Activated CD8-positive, alpha-beta memory T cell treated with anti-CD3 and anti-CD28 coated beads for 36 hours (primary cell): Measurements from ENCODE around the gene CDHR5. TPM values are rescaled to one million over a fixed set of nuclear protein-coding genes. Genes with fewer than 3 reads are reported as not detected.
"Not testable (repeated sequence)": the region's sequence is repeated elsewhere in the genome, so short reads cannot be mapped to it uniquely, and the experiment has no call there.

Experiments
- CTCF ChIA-PET: fragments of 350-600 bp; sonication (Branson Sonifier 250); formaldehyde crosslinking; loops from one replicate; lab custom pipeline; 2021; ENCODE audit warnings: antibody characterized with exemption; lab: Charles Lee
- POLR2A ChIA-PET: fragments of 350-600 bp; sonication (Branson Sonifier 250); formaldehyde crosslinking; loops from one replicate; lab custom pipeline; 2021; ENCODE audit warnings: antibody characterized with exemption; lab: Charles Lee
- total RNA-seq, 2 experiments: library from RNA; stranded (reverse); gene quantifications; one replicate each; pipeline ENCODE4 v1.2.3, GENCODE V29; 2021

CDHR5 gene
- total RNA-seq, 2 experiments from 2014 or later: not detected

DNA sequence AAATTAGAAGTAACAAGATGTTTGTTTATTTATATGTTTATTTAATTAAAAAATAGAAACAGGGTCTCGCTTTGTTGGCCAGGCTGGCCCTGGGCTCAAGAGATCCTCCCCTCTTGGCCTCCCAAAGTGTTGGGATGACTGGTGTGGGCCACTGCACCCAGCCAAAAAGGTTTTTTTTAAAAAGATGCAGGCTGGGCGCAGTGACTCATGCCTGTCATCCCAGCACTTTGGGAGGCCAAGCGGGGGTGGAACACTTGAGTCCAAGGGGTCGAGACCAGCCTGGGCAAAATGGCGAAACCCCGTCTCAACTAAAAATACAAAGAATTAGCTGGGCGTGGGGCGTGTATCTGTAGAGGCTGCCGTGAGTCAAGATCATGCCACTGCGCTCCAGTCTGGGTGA, 25.7 kb upstream of the CDHR5 start:
- CTCF ChIA-PET: interaction anchor here (0.7 kb wide), 1 partner anchor 9 kb away, joined by 3 read pairs; no protein-coding TSS in a partner anchor
- POLR2A ChIA-PET: no interaction called here

DNA sequence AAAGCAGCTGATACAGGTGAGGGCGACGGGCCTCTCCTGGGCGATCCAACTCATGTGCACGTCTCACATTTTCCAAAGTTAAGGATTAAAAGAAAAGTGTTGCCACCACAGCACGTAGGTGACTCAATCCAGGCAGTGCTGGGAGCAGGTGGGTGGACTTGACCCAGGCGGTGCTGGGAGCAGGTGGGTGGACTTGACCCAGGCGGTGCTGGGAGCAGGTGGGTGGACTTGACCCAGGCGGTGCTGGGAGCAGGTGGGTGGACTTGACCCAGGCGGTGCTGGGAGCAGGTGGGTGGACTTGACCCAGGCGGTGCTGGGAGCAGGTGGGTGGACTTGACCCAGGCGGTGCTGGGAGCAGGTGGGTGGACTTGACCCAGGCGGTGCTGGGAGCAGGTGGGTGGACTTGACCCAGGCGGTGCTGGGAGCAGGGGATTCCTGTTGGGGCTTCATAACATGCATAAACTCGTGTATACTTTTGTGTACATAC, 23.0 kb upstream of the CDHR5 start:
- POLR2A ChIA-PET, CTCF ChIA-PET: not testable (repeated sequence)

DNA sequence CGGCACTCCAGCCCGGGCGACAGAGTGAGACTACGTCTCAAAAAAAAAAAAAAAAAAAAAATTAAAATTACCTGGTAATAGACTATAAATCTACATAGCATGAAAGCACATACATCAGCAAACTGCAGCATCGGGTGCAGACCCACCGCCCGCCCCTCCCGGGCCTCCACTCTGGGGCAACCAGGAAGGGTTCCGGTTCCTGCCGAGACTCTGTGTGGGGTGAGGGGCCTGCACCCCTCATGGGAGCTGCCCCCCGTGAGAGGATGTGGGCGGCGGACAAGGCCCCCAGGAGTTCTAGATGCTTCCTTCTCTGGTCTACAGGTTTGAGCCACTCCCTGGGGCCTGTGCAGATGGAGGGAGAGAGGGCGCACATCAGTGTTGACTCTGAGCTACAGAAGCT, 21.5 kb upstream of the CDHR5 start:
- ChIA-PET POLR2A (no interaction called here), CTCF (interaction anchor here (0.7 kb wide), 1 partner anchor 81 kb away, joined by 4 read pairs; no protein-coding TSS in a partner anchor)

DNA sequence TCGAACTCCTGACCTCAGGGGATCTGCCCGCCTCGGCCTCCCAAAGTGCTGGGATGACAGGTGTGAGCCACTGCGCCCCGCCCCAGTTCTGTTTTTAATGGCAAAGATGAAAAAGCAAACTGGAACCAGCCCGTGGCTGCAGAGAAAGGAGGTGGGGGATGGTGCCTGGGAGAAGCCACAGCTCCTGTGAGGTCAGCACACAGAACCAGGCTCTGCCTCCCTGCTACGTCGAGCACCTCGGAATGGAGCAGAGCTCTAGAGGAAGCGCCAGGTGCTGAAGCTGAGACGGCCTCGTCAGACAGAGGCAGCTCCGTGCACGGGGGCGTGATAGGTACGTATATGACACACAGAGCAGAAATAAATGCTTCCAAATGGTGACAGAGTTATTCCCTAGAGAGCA, 20.8 kb upstream of the CDHR5 start:
- ChIA-PET CTCF (interaction anchor here (0.7 kb wide), 1 partner anchor 82 kb away, joined by 4 read pairs; no protein-coding TSS in a partner anchor), POLR2A (interaction anchor here (0.5 kb wide), 1 partner anchor 42 kb away, joined by 9 read pairs; no protein-coding TSS in a partner anchor)

DNA sequence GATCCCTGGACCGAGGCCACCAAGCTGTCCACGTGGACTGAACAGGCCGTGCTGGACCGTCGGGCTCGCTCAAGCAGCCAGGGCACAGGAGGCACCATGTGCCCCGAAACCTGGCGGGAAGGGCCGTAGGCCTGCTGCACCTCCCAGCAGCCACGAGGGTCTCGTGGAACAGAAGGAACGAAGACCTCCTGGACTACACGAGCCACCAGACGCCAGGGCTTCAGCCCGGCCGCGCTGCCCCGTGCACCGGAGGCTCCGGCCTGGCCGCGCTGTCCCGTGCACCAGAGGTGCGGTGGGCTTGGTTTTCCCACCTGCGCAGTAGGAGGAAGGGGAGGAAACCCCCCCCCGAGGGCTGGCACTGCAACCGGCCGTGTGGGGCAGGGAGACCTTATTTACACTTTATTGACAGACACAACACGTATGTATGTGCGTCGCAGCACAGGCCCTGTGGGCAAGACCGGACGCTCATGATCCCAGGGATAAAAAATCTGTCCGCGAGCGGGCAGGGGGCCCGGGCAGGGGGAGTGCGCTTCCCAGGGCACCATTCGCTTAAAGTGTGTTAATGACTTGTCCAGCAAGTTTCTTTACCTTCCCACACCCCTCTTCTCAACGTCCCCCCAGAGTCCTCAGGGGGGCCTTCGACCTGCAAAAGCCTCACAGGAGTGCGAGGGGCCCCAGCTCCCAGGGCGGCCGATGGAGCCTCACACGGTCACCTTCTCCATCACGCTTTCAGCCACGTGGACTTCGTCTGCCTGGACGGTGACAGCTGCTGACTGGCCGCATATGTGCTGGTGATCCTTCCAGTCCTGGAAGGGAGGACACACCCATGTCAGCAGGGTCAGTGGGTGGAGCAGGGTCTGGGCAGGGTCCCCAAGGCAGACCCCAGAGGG, 19.3 kb upstream of the CDHR5 start:
- ChIA-PET CTCF (interaction anchor here (0.7 kb wide), 1 partner anchor 25 kb away, joined by 3 read pairs; no protein-coding TSS in a partner anchor), POLR2A (no interaction called here)

DNA sequence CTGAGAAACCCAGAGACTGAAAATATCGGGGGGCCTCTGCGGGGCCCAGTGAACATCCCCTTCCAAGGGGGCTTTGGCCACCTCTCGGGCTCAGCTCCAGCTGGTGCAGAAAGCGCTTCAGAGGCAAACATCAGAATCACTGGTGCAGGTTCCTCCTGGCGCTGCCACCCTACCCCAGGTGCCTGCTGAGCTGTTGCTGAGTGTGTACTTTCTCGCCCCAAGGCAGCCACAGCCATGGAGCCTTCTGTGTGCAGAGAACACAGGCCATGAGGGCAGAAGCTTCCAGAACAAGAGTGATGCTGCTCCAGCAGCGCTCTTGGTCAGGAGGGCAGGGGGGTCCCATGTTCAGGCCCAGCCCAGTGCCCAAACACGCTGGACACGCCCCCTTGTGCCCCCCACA, 18.6 kb upstream of the CDHR5 start:
- ChIA-PET CTCF (no interaction called here), POLR2A (no interaction called here)

DNA sequence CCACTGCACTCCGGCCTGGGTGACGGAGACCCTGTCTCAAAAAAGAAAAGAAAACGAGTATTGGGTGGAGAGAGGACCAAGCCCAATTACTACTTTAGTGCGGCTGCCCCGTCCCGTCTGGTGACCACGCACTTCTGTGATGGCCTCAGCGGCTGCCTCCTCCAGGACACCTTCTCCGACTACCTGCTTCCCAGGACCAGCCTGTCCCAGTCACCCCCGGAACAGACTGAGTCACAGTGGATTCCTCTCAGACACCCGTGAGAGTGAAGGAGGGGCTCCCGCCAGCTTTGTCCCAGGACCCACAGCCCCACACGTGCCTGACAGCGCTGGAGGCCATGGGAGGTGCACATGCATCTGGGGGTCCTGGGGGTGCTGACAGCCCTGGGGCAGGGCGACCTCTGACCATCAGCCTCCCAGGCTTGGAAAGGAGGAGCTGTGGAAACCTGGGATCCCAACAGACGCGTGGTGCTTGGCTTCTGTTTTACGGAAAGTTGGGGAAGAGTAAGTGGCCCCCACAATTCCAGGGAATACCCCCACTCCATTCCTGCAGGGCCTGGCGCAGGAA, 17.1 kb upstream of the CDHR5 start:
- ChIA-PET CTCF (interaction anchor here (1.0 kb wide), 1 partner anchor 81 kb away, joined by 3 read pairs; no protein-coding TSS in a partner anchor), POLR2A (no interaction called here)

DNA sequence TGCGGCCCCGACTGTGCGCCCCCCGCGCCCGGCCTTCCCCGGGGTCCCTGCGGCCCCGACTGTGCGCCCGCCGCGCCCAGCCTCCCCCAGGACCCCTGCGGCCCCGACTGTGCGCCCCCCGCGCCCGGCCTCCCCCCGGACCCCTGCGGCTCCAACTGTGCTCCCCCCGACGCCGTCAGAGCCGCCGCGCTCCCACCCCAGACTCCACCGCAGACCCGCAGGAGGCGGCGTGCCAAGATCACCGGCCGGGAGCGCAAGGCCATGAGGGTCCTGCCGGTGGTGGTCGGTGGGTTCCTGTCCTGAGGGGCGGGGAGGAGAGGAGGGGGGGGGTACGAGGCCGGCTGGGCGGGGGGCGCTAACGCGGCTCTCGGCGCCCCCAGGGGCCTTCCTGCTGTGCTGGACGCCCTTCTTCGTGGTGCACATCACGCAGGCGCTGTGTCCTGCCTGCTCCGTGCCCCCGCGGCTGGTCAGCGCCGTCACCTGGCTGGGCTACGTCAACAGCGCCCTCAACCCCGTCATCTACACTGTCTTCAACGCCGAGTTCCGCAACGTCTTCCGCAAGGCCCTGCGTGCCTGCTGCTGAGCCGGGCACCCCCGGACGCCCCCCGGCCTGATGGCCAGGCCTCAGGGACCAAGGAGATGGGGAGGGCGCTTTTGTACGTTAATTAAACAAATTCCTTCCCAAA, 15.4 kb upstream of the CDHR5 start:
- ChIA-PET POLR2A (no interaction called here), CTCF (interaction anchor here (0.6 kb wide), 1 partner anchor 103 kb away, joined by 3 read pairs; no protein-coding TSS in a partner anchor)

DNA sequence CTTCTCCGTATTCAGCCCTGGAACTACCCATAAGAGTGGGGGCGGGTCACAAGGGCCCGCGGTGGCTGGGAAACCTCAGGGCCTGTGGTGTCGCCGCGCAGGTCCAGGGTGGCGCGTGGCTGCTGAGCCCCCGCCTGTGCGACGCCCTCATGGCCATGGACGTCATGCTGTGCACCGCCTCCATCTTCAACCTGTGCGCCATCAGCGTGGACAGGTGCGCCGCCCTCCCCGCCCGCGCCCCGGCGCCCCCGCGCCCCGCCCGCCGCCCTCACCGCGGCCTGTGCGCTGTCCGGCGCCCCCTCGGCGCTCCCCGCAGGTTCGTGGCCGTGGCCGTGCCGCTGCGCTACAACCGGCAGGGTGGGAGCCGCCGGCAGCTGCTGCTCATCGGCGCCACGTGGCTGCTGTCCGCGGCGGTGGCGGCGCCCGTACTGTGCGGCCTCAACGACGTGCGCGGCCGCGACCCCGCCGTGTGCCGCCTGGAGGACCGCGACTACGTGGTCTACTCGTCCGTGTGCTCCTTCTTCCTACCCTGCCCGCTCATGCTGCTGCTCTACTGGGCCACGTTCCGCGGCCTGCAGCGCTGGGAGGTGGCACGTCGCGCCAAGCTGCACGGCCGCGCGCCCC, 14.7 kb upstream of the CDHR5 start:
- ChIA-PET POLR2A (no interaction called here), CTCF (interaction anchor here (0.6 kb wide), 1 partner anchor 104 kb away, joined by 3 read pairs; no protein-coding TSS in a partner anchor)

DNA sequence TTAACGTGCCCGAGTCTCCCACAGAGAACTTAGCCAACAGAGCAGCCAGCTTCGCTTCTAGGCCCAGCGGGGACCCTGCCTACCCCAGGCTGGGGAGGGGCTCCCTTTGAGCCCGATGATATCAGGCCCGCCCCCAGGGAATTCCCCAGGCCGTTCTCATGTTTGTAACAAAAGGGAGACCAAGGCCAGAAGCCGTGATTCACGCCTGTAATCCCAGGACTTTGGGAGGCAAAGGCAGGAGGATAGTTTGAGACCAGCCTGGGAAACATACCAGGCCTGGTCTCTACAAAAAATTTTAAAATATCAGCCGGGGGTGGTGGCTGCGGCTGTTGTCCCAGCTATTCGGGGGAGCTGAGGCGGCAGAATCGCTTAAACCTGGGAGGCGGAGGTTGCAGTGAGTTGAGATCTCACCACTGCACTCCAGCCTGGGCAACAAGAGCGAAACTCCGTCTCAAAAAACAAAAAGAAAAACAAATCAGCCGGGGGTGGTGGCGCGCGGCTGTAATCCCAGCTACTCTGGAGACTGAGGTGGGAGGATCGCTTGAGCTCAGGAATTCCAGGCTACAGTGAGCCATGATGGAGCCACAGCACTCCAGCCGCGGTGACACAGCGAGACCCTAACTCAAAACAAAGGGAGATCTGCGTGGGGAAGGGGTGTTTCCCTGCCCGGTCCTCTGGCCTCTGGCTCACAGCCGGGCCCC, 14.0 kb upstream of the CDHR5 start:
- CTCF ChIA-PET: no interaction called here
- POLR2A ChIA-PET: no interaction called here

DNA sequence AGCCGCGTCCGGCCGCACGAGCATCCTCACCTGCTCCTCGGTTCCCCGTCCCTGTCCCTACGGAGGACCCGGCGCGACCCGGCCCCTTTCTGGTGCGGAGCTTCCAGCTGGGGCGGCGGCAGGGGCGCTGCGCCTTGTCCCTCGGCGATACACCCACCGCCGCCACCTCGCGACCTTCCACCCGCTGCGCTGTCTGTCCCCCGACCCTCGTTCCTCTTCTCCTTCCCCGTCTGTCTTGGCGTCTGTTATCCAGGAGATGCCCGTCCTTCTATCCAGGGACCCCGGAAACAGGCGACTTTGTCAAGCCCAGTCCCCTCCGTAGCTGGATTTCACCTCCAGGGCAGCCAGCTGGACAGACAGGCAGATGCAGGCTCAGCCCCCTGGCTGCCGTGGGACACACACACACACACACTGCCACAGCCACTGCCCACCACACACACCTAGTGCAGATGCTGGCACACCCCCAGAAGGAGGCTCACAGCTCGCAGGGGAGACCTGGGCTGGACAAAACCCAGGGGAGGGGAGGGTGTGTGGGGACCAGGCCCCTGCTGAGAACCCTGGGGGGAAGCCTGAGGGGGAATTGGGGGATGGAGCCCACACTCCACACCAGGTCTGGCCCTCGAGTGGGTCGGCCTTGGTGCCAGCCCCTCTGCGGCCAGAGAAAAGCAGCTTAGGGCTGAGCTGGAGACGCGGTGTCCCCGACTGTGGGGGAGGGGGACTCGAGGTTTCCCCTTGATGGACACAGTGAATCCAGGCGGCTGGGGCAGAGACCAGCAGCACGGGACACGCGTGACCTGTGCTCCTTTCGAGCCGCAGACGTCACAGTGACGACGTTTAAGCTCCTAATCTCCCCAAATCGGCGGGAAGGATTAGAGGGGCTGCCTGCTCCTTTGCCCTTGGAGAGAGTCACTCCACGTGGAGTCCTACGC, 13.1 kb upstream of the CDHR5 start:
- CTCF ChIA-PET: no interaction called here
- POLR2A ChIA-PET: interaction anchor here (0.6 kb wide), 1 partner anchor 84 kb away, joined by 3 read pairs; no protein-coding TSS in a partner anchor

DNA sequence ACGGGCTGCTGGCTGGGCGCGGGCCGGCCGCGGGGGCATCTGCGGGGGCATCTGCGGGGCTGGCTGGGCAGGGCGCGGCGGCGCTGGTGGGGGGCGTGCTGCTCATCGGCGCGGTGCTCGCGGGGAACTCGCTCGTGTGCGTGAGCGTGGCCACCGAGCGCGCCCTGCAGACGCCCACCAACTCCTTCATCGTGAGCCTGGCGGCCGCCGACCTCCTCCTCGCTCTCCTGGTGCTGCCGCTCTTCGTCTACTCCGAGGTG, 12.5 kb upstream of the CDHR5 start:
- ChIA-PET CTCF (no interaction called here), POLR2A (no interaction called here)

DNA sequence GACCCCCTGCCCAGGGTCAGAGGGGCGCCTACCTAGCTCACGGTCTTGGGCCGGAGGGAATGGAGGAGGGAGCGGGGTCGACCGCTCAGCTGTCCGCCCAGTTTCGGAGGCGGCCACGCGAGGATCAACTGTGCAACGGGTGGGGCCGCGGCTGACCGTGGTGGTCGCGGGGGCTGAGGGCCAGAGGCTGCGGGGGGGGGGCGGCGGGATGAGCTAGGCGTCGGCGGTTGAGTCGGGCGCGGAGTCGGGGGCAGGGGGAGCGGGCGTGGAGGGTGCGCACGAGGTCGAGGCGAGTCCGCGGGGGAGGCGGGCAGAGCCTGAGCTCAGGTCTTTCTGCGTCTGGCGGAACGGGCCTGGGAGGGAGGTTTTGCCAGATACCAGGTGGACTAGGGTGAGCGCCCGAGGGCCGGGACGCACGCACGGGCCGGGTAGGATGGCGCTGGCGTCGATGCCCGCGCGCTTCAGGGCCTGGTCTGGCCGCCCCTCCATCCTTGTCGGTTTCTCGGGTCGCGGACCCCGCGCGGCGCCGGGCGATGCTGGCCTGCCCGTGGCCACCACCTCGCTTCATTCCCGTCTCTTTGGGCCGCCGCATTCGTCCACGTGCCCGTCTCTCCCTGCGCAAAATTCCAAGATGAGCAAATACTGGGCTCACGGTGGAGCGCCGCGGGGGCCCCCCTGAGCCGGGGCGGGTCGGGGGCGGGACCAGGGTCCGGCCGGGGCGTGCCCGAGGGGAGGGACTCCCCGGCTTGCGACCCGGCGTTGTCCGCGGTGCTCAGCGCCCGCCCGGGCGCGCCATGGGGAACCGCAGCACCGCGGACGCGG, 12.0 kb upstream of the CDHR5 start, which contains the start of gene DRD4:
TSS of gene DRD4 (plus strand) at position 759 of the 822 bp plus-strand sequence. CDS start at position 795, 36 bp downstream.
- CTCF ChIA-PET: interaction anchor here (1.2 kb wide), 1 partner anchor 82 kb away, joined by 3 read pairs; no protein-coding TSS in a partner anchor
- POLR2A ChIA-PET: no interaction called here

DNA sequence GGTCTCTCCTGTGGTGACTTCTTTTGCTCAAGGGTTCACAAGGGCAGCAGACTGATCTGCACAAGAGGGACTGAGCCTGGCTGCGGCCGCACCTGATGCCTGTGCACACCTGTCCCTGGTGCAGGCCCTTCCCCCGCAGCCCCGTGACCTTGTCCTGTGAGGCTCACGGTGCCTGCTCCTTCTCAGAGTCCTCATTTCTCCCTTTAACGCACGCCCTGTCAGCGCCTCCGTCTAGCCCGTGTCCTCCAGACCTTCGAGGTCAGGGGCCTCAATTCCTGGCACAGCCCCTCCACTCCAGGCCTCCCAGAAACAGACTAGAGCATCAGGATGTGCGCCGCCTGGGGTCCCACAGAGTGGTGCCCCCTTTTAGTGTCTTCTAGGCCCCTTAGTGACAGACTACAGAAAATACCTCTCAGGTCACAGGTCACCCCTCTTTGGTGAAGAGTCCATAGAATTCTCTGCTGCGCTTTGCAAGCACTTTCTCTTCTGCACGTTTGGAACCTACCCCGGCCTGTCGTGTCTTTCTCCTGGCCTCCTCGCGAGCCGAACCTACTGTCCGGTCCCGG, 11.3 kb upstream of the CDHR5 start:
- POLR2A ChIA-PET: no interaction called here
- CTCF ChIA-PET: interaction anchor here (1.2 kb wide), 1 partner anchor 81 kb away, joined by 3 read pairs; no protein-coding TSS in a partner anchor

DNA sequence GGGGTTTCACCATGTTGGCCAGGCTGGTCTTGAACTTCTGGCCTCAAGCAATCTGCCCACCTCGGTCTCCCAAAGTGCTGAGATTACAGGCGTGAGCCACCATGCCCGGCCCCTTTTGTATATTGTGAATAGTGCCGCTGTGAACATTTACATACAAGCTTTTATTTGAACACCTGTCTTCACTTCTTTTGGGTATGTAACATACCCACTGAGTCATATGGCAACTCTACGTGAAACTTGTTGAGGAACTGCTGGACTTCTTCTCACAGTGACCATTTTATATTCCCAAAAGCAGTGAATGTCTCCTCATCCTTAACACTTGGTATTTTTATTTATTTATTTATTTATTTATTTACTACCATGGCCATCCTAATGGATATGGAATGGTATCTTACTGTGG, 6.1 kb upstream of the CDHR5 start:
- ChIA-PET POLR2A (no interaction called here), CTCF (no interaction called here)

DNA sequence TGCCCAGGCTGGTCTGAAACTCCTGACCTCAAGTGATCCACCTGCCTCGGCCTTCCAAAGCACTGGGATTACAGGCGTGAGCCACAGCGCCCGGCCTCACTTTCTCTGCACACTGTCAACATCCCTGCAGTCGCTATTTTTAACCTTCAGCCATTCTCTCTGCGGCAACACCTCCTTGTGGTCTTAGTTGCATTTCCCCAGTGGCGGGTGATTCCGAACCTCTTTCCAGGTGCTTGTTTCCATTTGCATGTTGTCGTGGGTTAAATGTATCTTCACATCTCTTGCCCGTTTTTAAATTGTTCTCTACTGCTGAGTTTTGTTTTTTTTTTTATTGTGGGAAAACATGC, 4.5 kb upstream of the CDHR5 start:
- CTCF ChIA-PET: interaction anchor here (0.6 kb wide), 1 partner anchor 41 kb away, joined by 3 read pairs; no protein-coding TSS in a partner anchor

More for the DNA sequence above, 4.5 kb upstream of the CDHR5 start:
- POLR2A ChIA-PET: interaction anchor here (0.6 kb wide), 1 partner anchor 157 kb away, joined by 4 read pairs; no protein-coding TSS in a partner anchor
